ENCODE results near the gene CCDC107.

DNA sequence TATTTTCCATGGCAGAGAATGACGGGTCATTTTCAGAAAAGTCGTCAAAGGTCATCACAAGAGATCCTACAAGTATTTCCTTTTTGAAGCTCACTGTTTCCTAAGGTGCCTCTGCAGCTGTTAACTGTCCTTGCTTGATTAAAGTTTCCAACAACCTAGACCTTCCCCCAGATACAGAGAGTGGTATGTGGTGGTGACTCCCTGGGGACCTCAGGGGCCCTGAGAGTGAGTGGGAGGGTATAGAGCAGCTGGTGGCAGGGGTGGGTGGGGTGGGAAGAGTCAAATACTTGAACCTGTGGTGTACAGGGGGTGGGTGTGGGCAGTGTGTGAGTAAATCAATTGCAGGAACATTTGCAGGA is 38.3 kb upstream of the CCDC107 start:
- no peak for TF ChIP-seq ZNF561 (tag by site-specific recombination; IDR thresholded peaks at IDR 0.05; ENCODE audit: borderline replicate concordance)
- TF ChIP-seq ZNF175 (tag by site-specific recombination; IDR thresholded peaks at IDR 0.05) = no peak

Measured in HEK293 (cell line).